Activated CD4-positive, alpha-beta memory T cell treated with anti-CD3 and anti-CD28 coated beads for 36 hours (primary cell): ENCODE data around the gene CCDC12. TPM values are rescaled to one million over a fixed set of nuclear protein-coding genes. Genes with fewer than 3 reads are reported as not detected.

Source experiments
- CTCF ChIA-PET: fragments of 350-600 bp; sonication (Branson Sonifier 250); formaldehyde crosslinking; loops from one replicate; lab custom pipeline; 2021; ENCODE audit warnings: antibody characterized with exemption, inconsistent platforms; lab: Charles Lee
- POLR2A ChIA-PET: fragments of 350-600 bp; sonication (Branson Sonifier 250); formaldehyde crosslinking; loops from one replicate; lab custom pipeline; 2021; ENCODE audit warnings: antibody characterized with exemption; lab: Charles Lee
- DNase-seq: peaks from one replicate; pipeline ENCODE4 v3.0.0-alpha.2; 2020
- H3K27ac Mint-ChIP-seq: one replicate; pipeline ENCODE4 v1.8.0; 2021; ENCODE audit warnings: mixed read lengths
- H3K27me3 Mint-ChIP-seq: one replicate; pipeline ENCODE4 v1.8.0; 2021; ENCODE audit warnings: mixed read lengths
- H3K36me3 Mint-ChIP-seq: one replicate; pipeline ENCODE4 v1.8.0; 2021; ENCODE audit warnings: mixed read lengths
- H3K4me1 Mint-ChIP-seq: one replicate; pipeline ENCODE4 v1.8.0; 2021; ENCODE audit warnings: low read depth, mixed read lengths
- H3K4me3 Mint-ChIP-seq: one replicate; pipeline ENCODE4 v1.8.0; 2021; ENCODE audit warnings: mild to moderate bottlenecking, mixed read lengths
- H3K9me3 Mint-ChIP-seq: one replicate; pipeline ENCODE4 v1.8.0; 2021; ENCODE audit warnings: mixed read lengths
- intact Hi-C: fragments of 100-400 bp; cut with micrococcal nuclease; formaldehyde crosslinking; loops from one replicate; pipeline ENCODE4 v1.15.1; 2023
- total RNA-seq, 2 experiments: library from RNA; stranded (reverse); gene quantifications; one replicate each; pipeline ENCODE4 v1.2.3, GENCODE V29; 2021

The CCDC12 gene
- total RNA-seq, 2 experiments from 2014 or later = 44.3 to 49.9 TPM

GRCh38 chr3:46948830-46949671 lies 27.5 kb downstream of the CCDC12 start:
- H3K4me1 Mint-ChIP-seq = peaks cover 83% of the 10 kb centered on the region
- no peaks in the 10 kb centered on the region for H3K9me3 Mint-ChIP-seq
- H3K4me3 Mint-ChIP-seq = peak overlapping the region; percentile 28
- intact Hi-C loops = loop anchor here (1.0 to 10.0 kb wide), 3 partner anchors 10 to 216 kb away; partner anchors contain the start of genes NBEAL2 and SETD2
- H3K27ac Mint-ChIP-seq = peak overlapping the region; percentile 95
- CTCF ChIA-PET = interaction anchor here (1.1 to 2.7 kb wide), 2 partner anchors 10 to 31 kb away, joined by 3 to 9 read pairs; partner anchors contain the start of gene NBEAL2
- peak; percentile 44 for DNase-seq
- POLR2A ChIA-PET = interaction anchor here (1.4 to 3.1 kb wide), 5 partner anchors 7 to 36 kb away, joined by 3 to 29 read pairs (median 13); partner anchors contain the start of genes CCDC12 and NBEAL2
- H3K36me3 Mint-ChIP-seq = peaks cover 9% of the 10 kb centered on the region
- no peaks in the 10 kb centered on the region for H3K27me3 Mint-ChIP-seq

- CTCF ChIA-PET = interaction anchor here (0.7 to 2.7 kb wide), 8 partner anchors 11 to 51 kb away, joined by 3 to 9 read pairs (median 3); partner anchors contain the start of gene NBEAL2
- peaks cover 9% of the 10 kb centered on the region for H3K36me3 Mint-ChIP-seq
- peak overlapping the region; percentile 95 for H3K27ac Mint-ChIP-seq
- intact Hi-C loops = loop anchor here (1.0 to 10.0 kb wide), 3 partner anchors 11 to 217 kb away; partner anchors contain the start of genes NBEAL2 and SETD2
- peak overlapping the region; percentile 62 for H3K4me3 Mint-ChIP-seq
- H3K4me1 Mint-ChIP-seq = peaks cover 76% of the 10 kb centered on the region
- peak; percentile 82 for DNase-seq
- POLR2A ChIA-PET = interaction anchor here (0.6 to 3.1 kb wide), 9 partner anchors 8 to 277 kb away, joined by 3 to 29 read pairs (median 9); partner anchors contain the start of genes CCDC12 and NBEAL2
- no peaks in the 10 kb centered on the region for H3K9me3 Mint-ChIP-seq
- no peaks in the 10 kb centered on the region for H3K27me3 Mint-ChIP-seq
These were observed 28.4 kb downstream of the CCDC12 start for GRCh38 chr3:46947981-46948791.

GRCh38 chr3:46947546-46947901 lies 29.0 kb downstream of the CCDC12 start:
- intact Hi-C loops = loop anchor here (10.0 kb wide), 1 partner anchor 217 kb away; the partner anchor contains the start of gene SETD2
- DNase-seq = peak; percentile 28
- H3K4me1 Mint-ChIP-seq = peaks cover 75% of the 10 kb centered on the region
- no peaks in the 10 kb centered on the region for H3K9me3 Mint-ChIP-seq
- H3K27me3 Mint-ChIP-seq = no peaks in the 10 kb centered on the region
- H3K36me3 Mint-ChIP-seq = peaks cover 9% of the 10 kb centered on the region
- ChIA-PET CTCF (interaction anchor here (0.7 to 2.7 kb wide), 7 partner anchors 12 to 51 kb away, joined by 3 to 9 read pairs (median 3); no protein-coding TSS in a partner anchor), POLR2A (interaction anchor here (0.6 to 3.1 kb wide), 10 partner anchors 9 to 277 kb away, joined by 3 to 29 read pairs (median 8); partner anchors contain the start of genes CCDC12 and NBEAL2)
- peak overlapping the region; percentile 62 for H3K4me3 Mint-ChIP-seq
- H3K27ac Mint-ChIP-seq = peak overlapping the region; percentile 95

DNA sequence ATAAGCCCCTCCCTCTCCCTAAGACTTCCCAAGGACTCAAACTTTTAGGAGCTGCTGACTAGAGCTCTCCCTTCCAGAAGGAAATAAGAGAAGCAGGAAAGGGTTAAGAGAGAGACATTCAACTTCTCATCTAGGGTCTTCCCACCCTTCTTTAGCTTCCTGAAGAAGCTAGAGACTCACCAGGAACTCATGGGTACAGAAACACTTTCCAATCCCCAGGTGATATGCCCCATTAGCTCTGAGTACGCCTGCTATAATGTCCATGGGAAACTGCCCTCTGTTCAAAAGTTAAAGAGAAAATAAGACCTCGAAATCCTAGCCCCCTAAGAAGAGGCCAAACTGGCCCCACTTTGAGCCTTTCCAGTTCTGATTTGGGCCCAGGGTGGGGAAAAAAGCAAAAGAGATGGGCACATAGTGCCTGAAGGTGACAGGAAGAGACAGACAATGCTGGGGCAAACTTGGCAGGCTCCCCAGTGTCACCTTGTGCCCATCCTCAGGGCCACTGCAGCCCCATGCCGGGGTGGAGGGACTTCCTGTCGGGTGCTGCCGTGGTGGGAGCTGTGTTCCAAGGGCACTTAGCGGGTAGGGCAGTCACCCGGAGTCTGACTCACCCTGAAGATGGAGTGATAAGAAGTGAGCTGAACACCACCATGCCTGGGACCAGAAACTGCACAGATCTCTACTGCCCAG lies 29.5 kb downstream of the CCDC12 start:
- peaks cover 9% of the 10 kb centered on the region for H3K36me3 Mint-ChIP-seq
- peaks cover 73% of the 10 kb centered on the region for H3K4me1 Mint-ChIP-seq
- CTCF ChIA-PET = interaction anchor here (0.7 to 2.7 kb wide), 5 partner anchors 12 to 52 kb away, joined by 3 to 9 read pairs (median 4); no protein-coding TSS in a partner anchor
- H3K4me3 Mint-ChIP-seq = peak overlapping the region; percentile 62
- no peaks in the 10 kb centered on the region for H3K9me3 Mint-ChIP-seq
- DNase-seq = peak; percentile 84
- intact Hi-C loops = loop anchor here (10.0 kb wide), 1 partner anchor 218 kb away; the partner anchor contains the start of gene SETD2
- POLR2A ChIA-PET = interaction anchor here (1.0 to 3.1 kb wide), 8 partner anchors 9 to 42 kb away, joined by 3 to 29 read pairs (median 8); partner anchors contain the start of gene NBEAL2
- no peaks in the 10 kb centered on the region for H3K27me3 Mint-ChIP-seq
- peak overlapping the region; percentile 95 for H3K27ac Mint-ChIP-seq

GRCh38 chr3:46946416-46946815 lies 30.1 kb downstream of the CCDC12 start:
- Mint-ChIP-seq H3K9me3 (no peaks in the 10 kb centered on the region), H3K27ac (peak overlapping the region; percentile 95), H3K36me3 (peaks cover 9% of the 10 kb centered on the region), H3K27me3 (no peaks in the 10 kb centered on the region), H3K4me1 (peaks cover 71% of the 10 kb centered on the region), H3K4me3 (no peak overlapping the region)
- ChIA-PET CTCF (interaction anchor here (1.8 to 2.7 kb wide), 2 partner anchors 13 to 53 kb away, joined by 4 to 9 read pairs; no protein-coding TSS in a partner anchor), POLR2A (interaction anchor here (1.0 to 3.1 kb wide), 5 partner anchors 10 to 42 kb away, joined by 3 to 29 read pairs (median 13); partner anchors contain the start of gene NBEAL2)
- intact Hi-C loops = loop anchor here (10.0 kb wide), 1 partner anchor 218 kb away; the partner anchor contains the start of gene SETD2
- no peak for DNase-seq

- Mint-ChIP-seq H3K9me3 (no peaks in the 10 kb centered on the region), H3K27ac (no peak overlapping the region), H3K4me1 (peaks cover 60% of the 10 kb centered on the region), H3K36me3 (peaks cover 22% of the 10 kb centered on the region), H3K4me3 (no peak overlapping the region), H3K27me3 (no peaks in the 10 kb centered on the region)
- no peak for DNase-seq
- ChIA-PET CTCF (no interaction called here), POLR2A (no interaction called here)
- intact Hi-C loops = loop anchor here (10.0 kb wide), 1 partner anchor 221 kb away; the partner anchor contains the start of gene SETD2
These were observed 32.4 kb downstream of the CCDC12 start for GRCh38 chr3:46944191-46944590.

DNA sequence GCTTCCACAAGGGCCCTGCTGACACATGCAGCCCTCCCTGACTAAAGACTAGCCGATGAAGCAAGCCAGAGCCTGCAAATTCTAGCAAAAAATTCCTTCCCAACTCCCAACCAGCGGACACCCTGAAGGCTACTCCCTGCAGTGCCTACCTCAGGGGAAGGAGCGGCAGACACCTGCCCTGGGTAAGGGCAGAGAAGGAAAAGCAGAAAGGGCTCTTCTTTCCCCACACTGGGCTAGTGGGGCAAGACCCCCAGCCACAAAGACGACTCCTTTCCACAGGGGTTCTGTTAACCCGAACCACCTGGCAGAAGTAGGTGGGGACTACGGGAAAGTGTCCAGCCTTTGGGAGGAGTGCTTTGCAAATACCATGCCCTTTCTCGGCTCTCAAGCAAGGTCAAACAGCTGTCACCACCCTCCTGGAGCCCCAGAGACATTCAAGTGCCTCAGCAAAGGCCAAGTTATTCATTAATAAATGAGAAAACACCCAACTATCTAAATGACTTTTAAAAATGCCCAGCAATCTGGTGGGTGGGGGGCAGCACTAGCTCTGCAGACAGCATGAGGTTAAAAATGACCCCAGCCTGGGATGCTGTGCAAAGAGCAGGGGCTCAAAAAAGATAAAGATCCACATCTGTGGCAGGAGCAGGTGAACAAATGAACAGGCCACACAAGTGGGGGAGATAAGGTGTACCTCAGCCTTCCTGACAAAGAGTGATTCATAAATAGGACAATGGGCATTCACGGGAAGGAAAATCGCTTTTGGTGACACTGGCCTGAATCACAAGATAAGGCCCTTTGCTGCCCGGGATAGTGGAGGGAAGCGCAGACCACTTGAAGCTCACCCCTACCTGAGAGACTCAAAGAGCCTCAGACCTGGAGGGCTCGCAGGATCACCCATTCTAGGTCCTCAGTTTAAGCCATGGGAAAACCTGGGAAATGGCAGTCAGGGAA lies 33.0 kb downstream of the CCDC12 start:
- no peaks in the 10 kb centered on the region for H3K9me3 Mint-ChIP-seq
- H3K4me1 Mint-ChIP-seq = peaks cover 56% of the 10 kb centered on the region
- no peaks in the 10 kb centered on the region for H3K27me3 Mint-ChIP-seq
- DNase-seq = no peak
- H3K36me3 Mint-ChIP-seq = peaks cover 26% of the 10 kb centered on the region
- H3K4me3 Mint-ChIP-seq = no peak overlapping the region
- intact Hi-C loops = loop anchor here (10.0 kb wide), 1 partner anchor 221 kb away; the partner anchor contains the start of gene SETD2
- no peak overlapping the region for H3K27ac Mint-ChIP-seq
- CTCF ChIA-PET = no interaction called here
- POLR2A ChIA-PET = no interaction called here

- H3K4me1 Mint-ChIP-seq = peaks cover 47% of the 10 kb centered on the region
- intact Hi-C loops = loop anchor here (10.0 kb wide), 1 partner anchor 222 kb away; the partner anchor contains the start of gene SETD2
- H3K4me3 Mint-ChIP-seq = no peak overlapping the region
- ChIA-PET CTCF (interaction anchor here (1.2 kb wide), 1 partner anchor 9 kb away, joined by 3 read pairs; no protein-coding TSS in a partner anchor), POLR2A (no interaction called here)
- H3K9me3 Mint-ChIP-seq = no peaks in the 10 kb centered on the region
- no peak for DNase-seq
- H3K27ac Mint-ChIP-seq = no peak overlapping the region
- H3K36me3 Mint-ChIP-seq = peaks cover 29% of the 10 kb centered on the region
- no peaks in the 10 kb centered on the region for H3K27me3 Mint-ChIP-seq
These were observed 33.9 kb downstream of the CCDC12 start for GRCh38 chr3:46942481-46943236.

DNA sequence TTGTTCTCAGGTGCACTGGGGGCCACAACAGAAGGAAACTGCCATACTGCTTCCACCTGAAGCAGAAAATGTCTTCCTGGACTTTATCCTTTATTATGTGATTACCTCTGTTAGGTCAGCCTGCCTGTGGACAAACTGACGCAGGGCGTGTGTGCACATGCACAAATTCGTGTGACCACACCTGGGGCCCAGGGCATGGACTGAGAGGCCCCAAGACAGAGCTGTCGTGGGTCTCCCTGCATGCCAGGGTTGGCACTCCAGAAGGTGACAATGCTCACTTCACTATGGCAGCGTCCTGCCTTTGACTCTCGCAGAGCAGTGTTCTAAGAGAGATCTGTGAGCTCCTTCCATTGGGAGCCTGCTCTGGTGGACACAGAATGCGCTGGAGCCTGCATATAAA lies 34.5 kb downstream of the CCDC12 start:
- Mint-ChIP-seq H3K4me1 (peaks cover 41% of the 10 kb centered on the region), H3K27ac (no peak overlapping the region), H3K4me3 (no peak overlapping the region), H3K36me3 (peaks cover 24% of the 10 kb centered on the region), H3K9me3 (no peaks in the 10 kb centered on the region), H3K27me3 (no peaks in the 10 kb centered on the region)
- POLR2A ChIA-PET = no interaction called here
- DNase-seq = no peak
- CTCF ChIA-PET = interaction anchor here (1.2 to 1.6 kb wide), 3 partner anchors 9 to 56 kb away, joined by 3 to 7 read pairs (median 4); no protein-coding TSS in a partner anchor
- intact Hi-C loops = loop anchor here (10.0 kb wide), 1 partner anchor 223 kb away; the partner anchor contains the start of gene SETD2
